Loucy (cell line): Measurements from ENCODE around the gene SDK1.
"Not testable (repeated sequence)": the region's sequence is repeated elsewhere in the genome, so short reads cannot be mapped to it uniquely, and the experiment has no call there.

Experiments
- EZH2phosphoT487 ChIP-seq: fragments of 200-600 bp; IDR thresholded peaks from 2 replicates; pipeline ENCODE4 v1.6.1; 2018; ENCODE audit warnings: antibody characterized with exemption, mild to moderate bottlenecking, moderate library complexity, borderline replicate concordance
- TF ChIP-seq, protein P1 (sequence below): fragments of 200-600 bp; sonication (generic); conservative IDR thresholded peaks from 2 replicates; pipeline ENCODE4 v1.5.1; 2014; ENCODE audit warnings: mild to moderate bottlenecking, antibody characterized with exemption, low read length

- TF ChIP-seq, protein P1, sequence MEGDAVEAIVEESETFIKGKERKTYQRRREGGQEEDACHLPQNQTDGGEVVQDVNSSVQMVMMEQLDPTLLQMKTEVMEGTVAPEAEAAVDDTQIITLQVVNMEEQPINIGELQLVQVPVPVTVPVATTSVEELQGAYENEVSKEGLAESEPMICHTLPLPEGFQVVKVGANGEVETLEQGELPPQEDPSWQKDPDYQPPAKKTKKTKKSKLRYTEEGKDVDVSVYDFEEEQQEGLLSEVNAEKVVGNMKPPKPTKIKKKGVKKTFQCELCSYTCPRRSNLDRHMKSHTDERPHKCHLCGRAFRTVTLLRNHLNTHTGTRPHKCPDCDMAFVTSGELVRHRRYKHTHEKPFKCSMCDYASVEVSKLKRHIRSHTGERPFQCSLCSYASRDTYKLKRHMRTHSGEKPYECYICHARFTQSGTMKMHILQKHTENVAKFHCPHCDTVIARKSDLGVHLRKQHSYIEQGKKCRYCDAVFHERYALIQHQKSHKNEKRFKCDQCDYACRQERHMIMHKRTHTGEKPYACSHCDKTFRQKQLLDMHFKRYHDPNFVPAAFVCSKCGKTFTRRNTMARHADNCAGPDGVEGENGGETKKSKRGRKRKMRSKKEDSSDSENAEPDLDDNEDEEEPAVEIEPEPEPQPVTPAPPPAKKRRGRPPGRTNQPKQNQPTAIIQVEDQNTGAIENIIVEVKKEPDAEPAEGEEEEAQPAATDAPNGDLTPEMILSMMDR = not testable (repeated sequence)
- not testable (repeated sequence) for TF ChIP-seq EZH2phosphoT487
These were observed 963.2 kb downstream of the SDK1 start for GRCh38 chr7:4264206-4264605.
